Nephron progenitor cell (in vitro differentiated cells): Measurements from ENCODE around the gene LRP1B.

Experiments used
- DNase-seq: peaks from one replicate; pipeline ENCODE4 v3.0.0; 2021
- H3K27ac Mint-ChIP-seq: 2 replicates; pipeline ENCODE4 v1.8.0; 2021; ENCODE audit warnings: mild to moderate bottlenecking, moderate library complexity, mixed read lengths
- H3K27me3 Mint-ChIP-seq: 2 replicates; pipeline ENCODE4 v1.8.0; 2021; ENCODE audit warnings: mild to moderate bottlenecking, low read depth, mixed read lengths; ENCODE audit not compliant: poor library complexity
- H3K36me3 Mint-ChIP-seq: 2 replicates; pipeline ENCODE4 v1.8.0; 2021; ENCODE audit warnings: low read depth, mixed read lengths
- H3K4me1 Mint-ChIP-seq: 2 replicates; pipeline ENCODE4 v1.8.0; 2021; ENCODE audit warnings: mixed read lengths
- H3K4me3 Mint-ChIP-seq: 2 replicates; pipeline ENCODE4 v1.8.0; 2021; ENCODE audit warnings: mild to moderate bottlenecking, moderate library complexity, mixed read lengths
- H3K9me3 Mint-ChIP-seq: 2 replicates; pipeline ENCODE4 v1.8.0; 2021; ENCODE audit warnings: mild to moderate bottlenecking, moderate library complexity, mixed read lengths
- TF ChIP-seq, protein P1 (sequence below): fragments of 200-600 bp; sonication (generic); IDR thresholded peaks from 2 replicates; pipeline ENCODE4 v1.5.0; 2021; ENCODE audit warnings: antibody characterized with exemption

The LRP1B gene

DNA sequence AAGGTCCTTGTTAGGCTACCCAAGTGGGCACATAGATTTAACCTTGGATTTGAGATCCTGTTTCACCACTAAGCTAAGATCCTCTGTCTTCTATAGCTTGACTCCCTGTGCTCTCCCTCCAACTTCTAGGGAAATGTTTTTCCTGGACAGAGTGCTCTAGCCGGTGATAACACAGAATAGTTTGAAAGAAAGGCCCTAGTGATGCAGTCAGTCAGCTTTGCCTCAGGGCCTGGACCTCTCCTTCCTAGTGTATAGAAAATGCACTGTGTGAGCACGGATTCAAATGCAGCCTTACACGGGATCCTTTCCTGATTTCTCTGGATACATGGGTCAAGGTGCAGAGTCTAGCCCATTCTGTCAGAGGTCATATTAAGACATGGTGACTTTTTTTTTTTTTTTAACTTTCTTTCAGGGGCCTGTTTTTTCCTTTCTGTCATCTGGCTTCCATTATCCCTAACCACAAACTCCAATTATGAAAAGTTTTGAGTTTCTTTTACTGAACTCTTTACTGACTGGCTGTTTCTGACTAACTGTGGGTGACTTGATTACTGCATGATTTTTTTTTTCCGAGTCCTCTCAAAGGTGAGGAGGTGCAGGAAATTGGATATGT, 122.6 kb downstream of the LRP1B start:
- H3K4me1 Mint-ChIP-seq: no peaks in the 10 kb centered on the region
- DNase-seq: no peak
- H3K4me3 Mint-ChIP-seq: no peak overlapping the region
- no peak overlapping the region for H3K27ac Mint-ChIP-seq
- H3K9me3 Mint-ChIP-seq: no peaks in the 10 kb centered on the region
- H3K36me3 Mint-ChIP-seq: no peaks in the 10 kb centered on the region
- TF ChIP-seq, protein P1, sequence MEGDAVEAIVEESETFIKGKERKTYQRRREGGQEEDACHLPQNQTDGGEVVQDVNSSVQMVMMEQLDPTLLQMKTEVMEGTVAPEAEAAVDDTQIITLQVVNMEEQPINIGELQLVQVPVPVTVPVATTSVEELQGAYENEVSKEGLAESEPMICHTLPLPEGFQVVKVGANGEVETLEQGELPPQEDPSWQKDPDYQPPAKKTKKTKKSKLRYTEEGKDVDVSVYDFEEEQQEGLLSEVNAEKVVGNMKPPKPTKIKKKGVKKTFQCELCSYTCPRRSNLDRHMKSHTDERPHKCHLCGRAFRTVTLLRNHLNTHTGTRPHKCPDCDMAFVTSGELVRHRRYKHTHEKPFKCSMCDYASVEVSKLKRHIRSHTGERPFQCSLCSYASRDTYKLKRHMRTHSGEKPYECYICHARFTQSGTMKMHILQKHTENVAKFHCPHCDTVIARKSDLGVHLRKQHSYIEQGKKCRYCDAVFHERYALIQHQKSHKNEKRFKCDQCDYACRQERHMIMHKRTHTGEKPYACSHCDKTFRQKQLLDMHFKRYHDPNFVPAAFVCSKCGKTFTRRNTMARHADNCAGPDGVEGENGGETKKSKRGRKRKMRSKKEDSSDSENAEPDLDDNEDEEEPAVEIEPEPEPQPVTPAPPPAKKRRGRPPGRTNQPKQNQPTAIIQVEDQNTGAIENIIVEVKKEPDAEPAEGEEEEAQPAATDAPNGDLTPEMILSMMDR: no peak
- no peaks in the 10 kb centered on the region for H3K27me3 Mint-ChIP-seq

DNA sequence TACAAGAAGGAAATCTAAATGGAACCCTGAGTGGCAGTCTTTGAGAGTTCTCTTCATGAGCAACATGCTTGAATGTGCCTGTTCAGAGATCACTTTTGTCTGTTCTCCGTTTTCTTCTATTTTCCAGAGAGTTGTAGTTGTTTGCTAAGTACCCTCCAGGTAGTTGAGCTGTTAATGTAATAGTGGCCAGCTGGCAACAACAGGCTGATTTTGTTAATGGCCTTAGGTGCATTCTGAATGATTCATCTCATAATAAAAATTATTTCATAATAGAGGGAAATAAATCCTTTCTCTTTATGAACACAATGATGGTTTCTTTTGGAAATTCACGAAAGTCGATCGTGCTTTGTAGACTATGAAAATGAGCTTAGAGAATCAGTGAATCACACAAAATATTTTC, 136.8 kb downstream of the LRP1B start:
- no peaks in the 10 kb centered on the region for H3K27me3 Mint-ChIP-seq
- no peak overlapping the region for H3K27ac Mint-ChIP-seq
- no peaks in the 10 kb centered on the region for H3K36me3 Mint-ChIP-seq
- no peaks in the 10 kb centered on the region for H3K4me1 Mint-ChIP-seq
- H3K9me3 Mint-ChIP-seq: no peaks in the 10 kb centered on the region
- no peak for DNase-seq
- TF ChIP-seq, protein P1: no peak
- no peak overlapping the region for H3K4me3 Mint-ChIP-seq

DNA sequence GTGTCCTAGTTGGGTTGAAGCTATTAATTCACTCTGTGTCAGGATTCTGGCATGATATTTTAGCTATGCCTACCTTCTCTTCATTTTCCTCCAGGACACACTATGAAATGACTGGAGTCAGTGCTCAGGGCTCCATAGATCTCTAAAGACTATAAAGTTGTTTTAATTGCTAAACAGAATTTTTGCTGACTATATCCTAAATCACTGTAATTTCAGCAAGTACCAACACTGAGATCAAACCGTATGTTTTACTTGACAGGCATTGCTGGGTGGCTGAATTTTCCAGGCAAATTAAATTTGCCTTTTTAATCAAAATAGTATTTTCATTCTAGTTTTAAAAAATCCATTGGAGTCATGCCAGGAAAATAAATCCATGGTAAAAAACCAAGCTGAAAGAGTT, 138.1 kb downstream of the LRP1B start:
- no peak for DNase-seq
- Mint-ChIP-seq H3K4me1 (no peaks in the 10 kb centered on the region), H3K36me3 (no peaks in the 10 kb centered on the region), H3K4me3 (no peak overlapping the region), H3K27me3 (no peaks in the 10 kb centered on the region), H3K9me3 (no peaks in the 10 kb centered on the region), H3K27ac (no peak overlapping the region)
- TF ChIP-seq, protein P1: no peak

DNA sequence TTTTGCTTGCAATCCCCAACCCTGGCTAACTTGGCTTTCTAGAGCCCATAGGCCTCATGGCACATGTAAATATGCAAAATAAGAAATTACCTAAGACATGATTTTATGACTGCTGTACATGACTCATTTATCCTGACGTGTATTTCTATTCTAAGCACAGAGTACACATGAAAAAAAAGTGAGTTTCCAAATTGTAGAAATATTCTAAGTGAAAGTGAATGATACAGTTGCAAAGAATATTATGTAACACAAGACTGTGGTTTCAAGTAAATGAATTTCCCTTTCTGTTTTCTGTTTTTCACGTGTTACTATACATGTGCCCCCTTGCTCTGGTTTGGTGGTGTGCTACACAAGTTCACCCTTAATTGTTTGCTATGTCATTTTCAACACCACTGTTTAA, 162.4 kb downstream of the LRP1B start:
- Mint-ChIP-seq H3K4me3 (no peak overlapping the region), H3K27me3 (no peaks in the 10 kb centered on the region), H3K9me3 (no peaks in the 10 kb centered on the region), H3K36me3 (no peaks in the 10 kb centered on the region), H3K27ac (no peak overlapping the region), H3K4me1 (no peaks in the 10 kb centered on the region)
- DNase-seq: no peak
- TF ChIP-seq, protein P1: no peak

DNA sequence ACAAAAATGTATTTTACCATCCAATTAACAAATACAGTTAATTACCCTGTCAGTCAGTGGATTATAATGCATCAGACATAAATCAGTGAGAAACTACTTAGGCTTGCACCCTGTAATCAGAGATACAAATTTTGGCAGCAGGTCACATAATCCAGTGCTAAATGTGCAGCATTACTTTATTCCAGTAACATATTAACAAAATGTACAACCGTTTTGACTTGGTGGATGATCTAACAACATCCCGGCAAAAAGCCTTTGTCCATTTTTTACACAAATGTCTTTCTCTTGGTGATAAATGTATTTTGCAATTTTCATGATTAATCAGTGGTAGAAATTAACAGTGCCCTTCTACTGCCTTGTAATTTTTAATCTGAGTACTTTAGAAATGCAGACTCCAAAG, 162.8 kb downstream of the LRP1B start:
- H3K4me3 Mint-ChIP-seq: no peak overlapping the region
- TF ChIP-seq, protein P1: no peak
- H3K9me3 Mint-ChIP-seq: no peaks in the 10 kb centered on the region
- H3K36me3 Mint-ChIP-seq: no peaks in the 10 kb centered on the region
- no peaks in the 10 kb centered on the region for H3K27me3 Mint-ChIP-seq
- no peaks in the 10 kb centered on the region for H3K4me1 Mint-ChIP-seq
- H3K27ac Mint-ChIP-seq: no peak overlapping the region
- no peak for DNase-seq

DNA sequence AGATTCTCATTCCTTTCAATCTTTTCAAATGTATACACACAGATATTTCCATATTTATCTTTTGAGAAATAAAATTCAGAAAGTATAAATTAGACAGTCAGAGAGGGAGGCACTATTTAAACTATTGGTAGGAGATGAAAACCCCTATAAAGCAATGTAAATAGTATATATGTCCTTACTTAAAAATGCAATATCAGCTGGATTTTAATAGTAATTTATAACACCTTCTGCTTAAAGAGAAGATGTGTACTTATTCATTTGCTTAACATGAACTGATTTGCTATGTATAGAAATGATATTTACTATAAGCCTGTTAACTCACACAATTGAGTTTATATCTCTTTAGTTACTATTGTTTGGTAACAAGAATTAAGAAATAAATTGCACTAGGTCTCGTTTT, 163.3 kb downstream of the LRP1B start:
- TF ChIP-seq, protein P1: no peak
- Mint-ChIP-seq H3K36me3 (no peaks in the 10 kb centered on the region), H3K4me3 (no peak overlapping the region), H3K4me1 (no peaks in the 10 kb centered on the region), H3K27me3 (no peaks in the 10 kb centered on the region), H3K27ac (no peak overlapping the region), H3K9me3 (no peaks in the 10 kb centered on the region)
- DNase-seq: no peak
